ENCODE results near the gene PHF21A.

GRCh38 chr11:45901626-45902025 lies 219.6 kb downstream of the PHF21A start:
- TF ChIP-seq CTCF (IDR thresholded peaks at IDR 0.05 in 4 of 5, conservative IDR thresholded peaks at IDR 0.05 in 1 of 5) (no peak), POLR2A (IDR thresholded peaks at IDR 0.05) (no peak)

Measured in gastrocnemius medialis (tissue), 4 donors.